BE2C (cell line): ENCODE results near the gene COL15A1.

Experiments used
- DNase-seq: peaks from one replicate; pipeline ENCODE4 v3.0.0-alpha.2; 2020
- H3K27me3 ChIP-seq: fragments of 250-450 bp; sonication (Bioruptor Pico); 2 replicates; pipeline ENCODE4 v1.5.1; 2020; ENCODE audit warnings: mild to moderate bottlenecking
- H3K36me3 ChIP-seq: fragments of 250-450 bp; sonication (Bioruptor Pico); 2 replicates; pipeline ENCODE4 v1.5.1; 2020; ENCODE audit warnings: mild to moderate bottlenecking
- H3K4me1 ChIP-seq: fragments of 250-450 bp; sonication (Bioruptor Pico); 2 replicates; pipeline ENCODE4 v1.5.1; 2020
- H3K4me3 ChIP-seq: 2 replicates; pipeline ENCODE4 v1.5.1; 2011; ENCODE audit warnings: low read depth, low read length
- H3K9me3 ChIP-seq: fragments of 250-450 bp; sonication (Bioruptor Pico); 2 replicates; pipeline ENCODE4 v1.5.1; 2020
- CTCF ChIP-seq: IDR thresholded peaks from 2 replicates; pipeline ENCODE4 v1.5.1; 2012; ENCODE audit warnings: mild to moderate bottlenecking, low read depth, low read length

COL15A1 gene

GRCh38 chr9:98986866-98987651 lies 43.4 kb downstream of the COL15A1 start:
- no peaks in the 10 kb centered on the region for H3K4me1 ChIP-seq
- H3K9me3 ChIP-seq: no peaks in the 10 kb centered on the region
- no peak for DNase-seq
- H3K27me3 ChIP-seq: no peaks in the 10 kb centered on the region
- no peaks in the 10 kb centered on the region for H3K36me3 ChIP-seq
- no peak overlapping the region for H3K4me3 ChIP-seq
- no peak for TF ChIP-seq CTCF

GRCh38 chr9:98989036-98990000 lies 45.6 kb downstream of the COL15A1 start:
- TF ChIP-seq CTCF: no peak
- H3K36me3 ChIP-seq: no peaks in the 10 kb centered on the region
- H3K4me3 ChIP-seq: no peak overlapping the region
- H3K27me3 ChIP-seq: no peaks in the 10 kb centered on the region
- H3K9me3 ChIP-seq: peaks cover 5% of the 10 kb centered on the region; the same call in 1 of the 2 replicates
- no peaks in the 10 kb centered on the region for H3K4me1 ChIP-seq
- DNase-seq: no peak

GRCh38 chr9:98990181-98990870 lies 46.6 kb downstream of the COL15A1 start:
- Histone ChIP-seq H3K36me3 (no peaks in the 10 kb centered on the region), H3K4me3 (no peak overlapping the region), H3K9me3 (peaks cover 5% of the 10 kb centered on the region; the same call in 1 of the 2 replicates), H3K4me1 (no peaks in the 10 kb centered on the region), H3K27me3 (no peaks in the 10 kb centered on the region; the same call in 1 of the 2 replicates)
- DNase-seq: no peak
- no peak for TF ChIP-seq CTCF

GRCh38 chr9:98992107-98992884 lies 48.6 kb downstream of the COL15A1 start:
- no peaks in the 10 kb centered on the region for H3K36me3 ChIP-seq
- no peaks in the 10 kb centered on the region for H3K4me1 ChIP-seq
- H3K9me3 ChIP-seq: peaks cover 5% of the 10 kb centered on the region; the same call in 1 of the 2 replicates
- DNase-seq: no peak
- TF ChIP-seq CTCF: no peak
- peaks cover under 1% of the 10 kb centered on the region; the same call in 1 of the 2 replicates for H3K27me3 ChIP-seq
- no peak overlapping the region for H3K4me3 ChIP-seq

GRCh38 chr9:98992885-98993569 lies 49.3 kb downstream of the COL15A1 start:
- Histone ChIP-seq H3K36me3 (no peaks in the 10 kb centered on the region), H3K4me3 (no peak overlapping the region), H3K27me3 (peaks cover 8% of the 10 kb centered on the region), H3K4me1 (no peaks in the 10 kb centered on the region), H3K9me3 (peaks cover 5% of the 10 kb centered on the region; the same call in 1 of the 2 replicates)
- TF ChIP-seq CTCF: no peak
- DNase-seq: no peak
